Neural cell (in vitro differentiated cells): ENCODE results near the gene ZBTB5. TPM values are rescaled to one million over a fixed set of nuclear protein-coding genes. Genes with fewer than 3 reads are reported as not detected.

Source experiments
- H2AFZ ChIP-seq: fragments of 200-600, 300-800 bp; sonication (generic), shearing (Covaris generic); 2 replicates; pipeline ENCODE4 v1.6.0; 2014; ENCODE audit warnings: low read depth, mild to moderate bottlenecking, antibody characterized with exemption, low read length, moderate library complexity
- H3F3A ChIP-seq: fragments of 200-600 bp; shearing (Covaris generic); 2 replicates; pipeline ENCODE4 v1.6.1; 2016; ENCODE audit warnings: mild to moderate bottlenecking, moderate library complexity, mixed read lengths, antibody characterized with exemption, low read length; ENCODE audit not compliant: insufficient read depth, poor library complexity, severe bottlenecking
- H3K27ac ChIP-seq: fragments of 200-600, 300-800 bp; sonication (generic), shearing (Covaris generic); 2 replicates; pipeline ENCODE4 v1.5.1; 2014; ENCODE audit warnings: mild to moderate bottlenecking, low read length, moderate library complexity
- H3K27me3 ChIP-seq: fragments of 300-800, 200-600 bp; sonication (generic), shearing (Covaris generic); 2 replicates; pipeline ENCODE4 v1.6.0; 2014; ENCODE audit warnings: mild to moderate bottlenecking, low read depth, low read length, moderate library complexity; ENCODE audit not compliant: insufficient read depth
- H3K36me3 ChIP-seq: fragments of 300-800, 200-600 bp; sonication (generic), shearing (Covaris generic); 2 replicates; pipeline ENCODE4 v1.5.1; 2014; ENCODE audit warnings: mild to moderate bottlenecking, antibody characterized with exemption, low read length, moderate library complexity; ENCODE audit not compliant: insufficient read depth
- H3K4me2 ChIP-seq: fragments of 300-800, 200-600 bp; sonication (generic), shearing (Covaris generic); 2 replicates; pipeline ENCODE4 v1.6.0; 2014; ENCODE audit warnings: mild to moderate bottlenecking, low read length
- H3K4me3 ChIP-seq: fragments of 300-800, 200-600 bp; sonication (generic), shearing (Covaris generic); 2 replicates; pipeline ENCODE4 v1.5.1; 2014; ENCODE audit warnings: mild to moderate bottlenecking, low read length, moderate library complexity
- H3K79me2 ChIP-seq: fragments of 200-600 bp; shearing (Covaris generic); replicated peaks from 2 replicates; pipeline ENCODE4 v1.6.0; 2014; ENCODE audit warnings: mild to moderate bottlenecking, low read length, moderate library complexity; ENCODE audit not compliant: insufficient read depth
- H3K9ac ChIP-seq: fragments of 300-800, 200-600 bp; sonication (generic), shearing (Covaris generic); 2 replicates; pipeline ENCODE4 v1.6.1; 2016; ENCODE audit warnings: mild to moderate bottlenecking, low read length, mixed read lengths
- H3K9me2 ChIP-seq: fragments of 200-600 bp; shearing (Covaris generic); 2 replicates; pipeline ENCODE4 v1.6.1; 2016; ENCODE audit warnings: mild to moderate bottlenecking, low read length, mixed read lengths; ENCODE audit not compliant: insufficient read depth
- H3K9me3 ChIP-seq: fragments of 200-600, 300-800 bp; sonication (generic), shearing (Covaris generic); 2 replicates; pipeline ENCODE4 v1.6.1; 2016; ENCODE audit warnings: mild to moderate bottlenecking, mixed run types, low read length, moderate library complexity, mixed read lengths
- H4K20me1 ChIP-seq: fragments of 200-600 bp; shearing (Covaris generic); 2 replicates; pipeline ENCODE4 v1.6.1; 2016; ENCODE audit warnings: mild to moderate bottlenecking, mixed run types; ENCODE audit not compliant: insufficient read depth
- EP300 ChIP-seq: fragments of 450-650 bp; conservative IDR thresholded peaks from 2 replicates; pipeline ENCODE4 v1.6.1; 2014; ENCODE audit warnings: antibody characterized with exemption, mild to moderate bottlenecking, moderate library complexity; ENCODE audit not compliant: poor library complexity, severe bottlenecking
- EZH2 ChIP-seq: fragments of 200-600, 300-800 bp; shearing (Covaris generic), sonication (generic); IDR thresholded peaks from 2 replicates; pipeline ENCODE4 v1.6.1; 2014; ENCODE audit warnings: antibody characterized with exemption, low read length, borderline replicate concordance, mild to moderate bottlenecking; ENCODE audit not compliant: insufficient read depth, poor library complexity, severe bottlenecking
- MXI1 ChIP-seq: fragments of 450-650 bp; conservative IDR thresholded peaks from 2 replicates; pipeline ENCODE4 v1.6.1; 2014; ENCODE audit warnings: antibody characterized with exemption, mild to moderate bottlenecking; ENCODE audit not compliant: poor library complexity, severe bottlenecking
- POLR2AphosphoS5 ChIP-seq: IDR thresholded peaks from 2 replicates; pipeline ENCODE4 v1.6.1; 2012
- RAD21 ChIP-seq: fragments of 450-650 bp; conservative IDR thresholded peaks from 2 replicates; pipeline ENCODE4 v1.6.1; 2014; ENCODE audit warnings: antibody characterized with exemption, mild to moderate bottlenecking, moderate library complexity
- REST ChIP-seq: IDR thresholded peaks from 2 replicates; pipeline ENCODE4 v1.6.1; 2012; ENCODE audit warnings: borderline replicate concordance
- SMC3 ChIP-seq: fragments of 450-650 bp; conservative IDR thresholded peaks from 2 replicates; pipeline ENCODE4 v1.6.1; 2014; ENCODE audit warnings: antibody characterized with exemption, mild to moderate bottlenecking, moderate library complexity; ENCODE audit not compliant: poor library complexity
- TAF1 ChIP-seq: IDR thresholded peaks from 2 replicates; pipeline ENCODE4 v1.6.1; 2012; ENCODE audit warnings: low read depth
- polyA plus RNA-seq: library from polyadenylated mRNA; depleted of rRNA; stranded (reverse); fragments of >200 nt; gene quantifications from 2 replicates; pipeline ENCODE4 v1.2.3, GENCODE V29; 2014
- TF ChIP-seq, protein P1 (sequence below): fragments of 450-650 bp; IDR thresholded peaks from 2 replicates; pipeline ENCODE4 v1.5.1; 2014; ENCODE audit warnings: antibody characterized with exemption, mild to moderate bottlenecking, moderate library complexity; ENCODE audit not compliant: poor library complexity, severe bottlenecking

ZBTB5 gene
- polyA plus RNA-seq, 1 donor from 2014 or later, result 21.0 TPM

- H3K27ac ChIP-seq, result no peak overlapping the region
- H3K9me3 ChIP-seq, result no peaks in the 10 kb centered on the region
- no peaks in the 10 kb centered on the region for H3K9me2 ChIP-seq
- H4K20me1 ChIP-seq, result no peaks in the 10 kb centered on the region
- H3K79me2 ChIP-seq, result peaks cover 18% of the 10 kb centered on the region
- H3F3A ChIP-seq, result no peaks in the 10 kb centered on the region
- no peak overlapping the region for H3K9ac ChIP-seq
- no peak overlapping the region for H3K4me2 ChIP-seq
- H3K4me3 ChIP-seq, result no peak overlapping the region
- no peaks in the 10 kb centered on the region for H3K36me3 ChIP-seq
- TF ChIP-seq, protein P1, sequence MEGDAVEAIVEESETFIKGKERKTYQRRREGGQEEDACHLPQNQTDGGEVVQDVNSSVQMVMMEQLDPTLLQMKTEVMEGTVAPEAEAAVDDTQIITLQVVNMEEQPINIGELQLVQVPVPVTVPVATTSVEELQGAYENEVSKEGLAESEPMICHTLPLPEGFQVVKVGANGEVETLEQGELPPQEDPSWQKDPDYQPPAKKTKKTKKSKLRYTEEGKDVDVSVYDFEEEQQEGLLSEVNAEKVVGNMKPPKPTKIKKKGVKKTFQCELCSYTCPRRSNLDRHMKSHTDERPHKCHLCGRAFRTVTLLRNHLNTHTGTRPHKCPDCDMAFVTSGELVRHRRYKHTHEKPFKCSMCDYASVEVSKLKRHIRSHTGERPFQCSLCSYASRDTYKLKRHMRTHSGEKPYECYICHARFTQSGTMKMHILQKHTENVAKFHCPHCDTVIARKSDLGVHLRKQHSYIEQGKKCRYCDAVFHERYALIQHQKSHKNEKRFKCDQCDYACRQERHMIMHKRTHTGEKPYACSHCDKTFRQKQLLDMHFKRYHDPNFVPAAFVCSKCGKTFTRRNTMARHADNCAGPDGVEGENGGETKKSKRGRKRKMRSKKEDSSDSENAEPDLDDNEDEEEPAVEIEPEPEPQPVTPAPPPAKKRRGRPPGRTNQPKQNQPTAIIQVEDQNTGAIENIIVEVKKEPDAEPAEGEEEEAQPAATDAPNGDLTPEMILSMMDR, result no peak
- TF ChIP-seq MXI1 (no peak), REST (no peak), EZH2 (no peak), SMC3 (no peak), EP300 (no peak), RAD21 (no peak), TAF1 (no peak), POLR2AphosphoS5 (no peak)
- no peak overlapping the region for H2AFZ ChIP-seq
- H3K27me3 ChIP-seq, result no peaks in the 10 kb centered on the region
Observed at GRCh38 chr9:37451628-37452027, 13.6 kb downstream of the ZBTB5 start.

- Histone ChIP-seq H3K4me3 (no peak overlapping the region), H3K79me2 (peaks cover 5% of the 10 kb centered on the region), H3K9me2 (no peaks in the 10 kb centered on the region), H2AFZ (no peak overlapping the region), H3K9ac (no peak overlapping the region), H3K27ac (no peak overlapping the region), H4K20me1 (no peaks in the 10 kb centered on the region), H3F3A (no peaks in the 10 kb centered on the region), H3K27me3 (no peaks in the 10 kb centered on the region), H3K36me3 (no peaks in the 10 kb centered on the region), H3K4me2 (no peak overlapping the region), H3K9me3 (no peaks in the 10 kb centered on the region)
- TF ChIP-seq REST (no peak), EP300 (no peak), RAD21 (no peak), SMC3 (no peak), MXI1 (no peak), TAF1 (no peak), EZH2 (no peak), POLR2AphosphoS5 (no peak)
- TF ChIP-seq, protein P1, result no peak
Observed at GRCh38 chr9:37449862-37450632, 15.2 kb downstream of the ZBTB5 start.
